GM10847 (cell line): Measurements from ENCODE around the gene KNSTRN.

Experiments used
- POLR2A ChIP-seq: IDR thresholded peaks from 2 replicates; pipeline ENCODE4 v1.6.1; 2011; ENCODE audit not compliant: insufficient read length; ENCODE audit errors: extremely low read depth

KNSTRN gene

DNA sequence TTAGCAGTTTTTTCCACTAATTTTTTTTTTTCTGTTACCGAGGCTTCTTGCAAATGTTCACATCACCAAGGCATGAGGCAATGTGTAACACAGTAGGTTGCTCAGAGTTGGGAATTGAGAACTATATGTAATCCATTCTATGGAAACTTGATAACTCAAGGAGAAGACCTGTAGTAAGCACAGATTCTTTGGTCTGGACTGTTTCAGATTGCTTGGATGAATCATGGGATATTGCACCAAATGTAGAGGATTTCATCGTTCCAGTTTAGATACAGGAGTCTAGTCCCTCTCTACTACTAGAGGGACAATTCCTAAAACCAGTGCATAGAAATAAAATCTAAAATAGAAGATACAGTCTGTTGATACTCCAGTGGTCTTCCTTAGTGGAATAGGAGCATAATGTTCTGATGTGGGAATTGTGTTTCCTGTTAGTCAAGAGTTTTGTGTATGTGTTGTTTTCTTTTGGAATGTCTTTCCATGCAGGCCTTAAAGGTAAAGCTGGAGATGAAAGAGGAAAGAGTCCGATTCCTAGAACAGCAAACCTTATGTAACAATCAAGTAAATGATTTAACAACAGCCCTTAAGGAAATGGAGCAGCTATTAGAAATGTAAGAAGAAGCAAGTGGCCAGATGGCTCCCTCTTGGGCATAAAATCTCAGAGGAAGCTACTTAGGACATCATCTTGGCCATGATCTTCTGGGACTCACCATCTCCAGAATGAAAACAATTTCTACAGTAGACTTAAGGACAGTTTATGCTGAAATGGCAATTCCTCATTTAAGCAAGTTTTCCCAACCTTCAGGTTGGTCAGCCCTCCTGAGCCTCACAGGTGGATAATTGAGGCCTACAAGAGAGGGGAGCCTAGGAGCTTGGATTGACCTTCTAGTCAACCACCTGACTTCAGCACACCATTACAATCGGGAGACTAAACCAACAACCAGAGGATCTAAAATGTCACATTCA is 10.7 kb downstream of the KNSTRN start:
- no peak for TF ChIP-seq POLR2A

DNA sequence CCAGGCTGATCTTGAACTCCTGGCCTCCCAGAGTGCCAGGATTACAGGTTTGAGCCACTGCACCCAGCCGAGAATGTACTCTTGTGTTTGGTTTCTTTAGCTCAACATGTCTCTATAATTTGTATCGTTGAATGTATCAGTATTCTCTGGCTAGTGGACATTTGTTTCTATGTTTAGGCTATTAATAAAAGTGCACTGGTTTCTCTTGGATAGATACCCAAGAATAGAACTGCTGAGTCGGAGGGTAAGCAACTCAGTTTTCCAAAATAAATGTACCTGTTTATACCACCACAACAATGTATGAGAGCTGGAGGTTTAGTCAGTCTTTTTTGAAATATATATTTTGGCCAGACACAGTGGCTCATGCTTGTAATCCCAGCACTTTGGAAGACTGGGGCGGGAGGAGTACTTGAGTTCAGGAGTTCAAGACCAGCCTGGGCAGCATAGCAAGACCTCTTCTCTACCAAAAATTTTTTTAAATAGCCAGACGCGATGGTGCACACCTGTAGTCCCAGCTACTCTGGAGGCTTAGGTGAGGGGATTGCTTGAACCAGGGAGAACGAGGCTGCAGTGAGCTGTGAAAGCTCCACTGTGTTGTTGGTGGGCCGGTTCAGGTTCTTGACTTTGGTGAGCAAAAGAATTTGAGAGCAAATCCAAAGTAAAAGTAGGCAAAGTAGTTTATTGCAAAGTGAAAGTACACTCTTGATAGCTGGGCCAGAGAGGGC is 15.3 kb downstream of the KNSTRN start:
- no peak for TF ChIP-seq POLR2A

DNA sequence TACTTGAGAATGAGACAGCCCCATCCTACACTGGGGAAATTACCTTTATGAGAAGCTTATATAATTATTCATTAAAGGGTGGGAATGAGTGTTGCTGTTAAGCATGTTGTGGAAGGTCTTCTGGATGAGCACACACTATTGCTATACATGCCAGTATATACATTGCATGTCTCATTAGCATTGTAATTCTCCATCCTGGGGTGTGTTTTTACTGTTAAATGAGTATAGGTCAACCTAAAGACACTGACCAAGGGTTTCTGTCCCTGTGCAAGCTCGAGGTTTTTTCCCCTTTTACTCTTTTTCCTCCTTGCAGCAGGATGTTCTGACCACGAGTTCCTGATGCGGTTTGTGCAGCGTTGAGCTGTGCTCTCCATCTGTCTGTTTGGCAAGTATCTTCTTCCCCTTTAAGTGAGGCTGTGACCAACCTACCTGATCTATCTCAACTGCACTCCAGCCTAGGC is 15.9 kb downstream of the KNSTRN start:
- TF ChIP-seq POLR2A: no peak

- TF ChIP-seq POLR2A: no peak
Observed at GRCh38 chr15:40399370-40399769, 16.8 kb downstream of the KNSTRN start.

GRCh38 chr15:40405501-40406381 is 23.2 kb downstream of the KNSTRN start, which contains the start of gene IVD:
TSS of gene IVD (plus strand) at chr15:40405795. CDS start at chr15:40405828, 33 bp downstream.
- TF ChIP-seq POLR2A: peak; percentile 85

GRCh38 chr15:40407330-40407990 is 24.9 kb downstream of the KNSTRN start:
- TF ChIP-seq POLR2A: no peak

DNA sequence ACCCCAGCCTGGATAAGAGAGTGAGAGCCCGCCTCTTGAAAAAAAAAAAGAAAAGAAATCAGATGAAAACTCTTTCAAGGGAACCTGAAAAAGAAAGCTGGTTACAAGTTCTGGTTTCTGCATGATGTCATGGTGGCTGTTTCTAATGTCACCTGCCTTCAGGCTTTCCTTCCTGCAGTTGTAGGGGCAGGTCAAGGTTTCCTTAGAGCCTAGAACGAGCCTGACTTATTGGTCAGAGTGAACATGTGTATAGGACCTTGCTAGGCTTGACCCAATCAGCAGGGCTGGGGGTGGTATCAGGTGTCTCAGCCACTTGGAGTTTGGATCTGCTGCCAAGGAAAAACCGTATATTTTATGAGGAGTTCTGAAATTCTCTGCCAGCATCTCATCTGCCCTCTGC is 26.8 kb downstream of the KNSTRN start:
- no peak for TF ChIP-seq POLR2A

DNA sequence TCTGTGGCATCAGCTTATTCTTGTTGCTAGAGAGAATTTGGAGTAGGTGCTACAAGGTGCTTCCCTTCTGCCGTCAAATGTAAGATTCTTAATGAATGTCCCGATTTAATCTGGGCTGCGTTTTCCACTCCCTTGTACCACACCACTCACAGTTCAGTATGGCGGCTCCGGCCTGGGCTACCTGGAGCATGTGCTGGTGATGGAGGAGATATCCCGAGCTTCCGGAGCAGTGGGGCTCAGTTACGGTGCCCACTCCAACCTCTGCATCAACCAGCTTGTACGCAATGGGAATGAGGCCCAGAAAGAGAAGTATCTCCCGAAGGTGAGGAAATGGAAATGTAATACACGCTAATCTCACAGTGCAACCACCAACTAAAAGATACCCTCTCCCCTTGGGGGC is 28.0 kb downstream of the KNSTRN start:
- TF ChIP-seq POLR2A: no peak

DNA sequence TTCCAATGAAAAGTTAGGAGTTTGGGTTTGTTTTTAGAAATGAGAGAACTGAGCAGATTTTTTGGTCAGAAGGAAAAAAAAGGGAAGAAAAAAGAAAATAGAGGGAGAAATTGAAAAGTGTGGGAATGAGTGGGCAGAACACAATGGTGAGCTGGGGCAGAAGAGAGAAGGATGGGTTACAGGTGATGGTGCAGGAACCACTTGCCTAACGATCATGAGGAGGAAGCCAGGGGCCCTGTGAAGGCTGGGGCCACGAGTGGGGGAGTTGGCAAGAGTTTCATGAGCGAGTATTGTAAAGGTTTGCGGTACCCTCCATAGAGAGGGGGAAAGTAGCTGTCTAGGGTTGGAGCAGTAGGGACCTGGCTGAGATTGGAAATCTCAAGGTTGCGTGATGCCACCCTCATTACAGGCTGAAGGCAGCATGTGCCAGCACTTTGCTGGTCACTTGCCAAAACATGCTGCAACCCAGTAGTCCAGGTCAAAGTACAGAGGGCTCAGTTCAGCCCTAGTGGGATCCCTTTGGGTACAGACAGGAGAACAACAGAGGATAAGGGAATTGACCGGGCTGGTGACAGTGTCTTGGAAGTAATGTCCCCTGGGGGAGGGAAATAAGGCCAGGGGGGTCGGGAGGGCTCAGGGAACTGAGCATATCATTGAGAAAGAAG is 29.7 kb downstream of the KNSTRN start:
- TF ChIP-seq POLR2A: no peak

GRCh38 chr15:40413036-40413435 is 30.5 kb downstream of the KNSTRN start:
- no peak for TF ChIP-seq POLR2A

- TF ChIP-seq POLR2A: no peak
Observed at GRCh38 chr15:40414816-40415215, 32.3 kb downstream of the KNSTRN start.

DNA sequence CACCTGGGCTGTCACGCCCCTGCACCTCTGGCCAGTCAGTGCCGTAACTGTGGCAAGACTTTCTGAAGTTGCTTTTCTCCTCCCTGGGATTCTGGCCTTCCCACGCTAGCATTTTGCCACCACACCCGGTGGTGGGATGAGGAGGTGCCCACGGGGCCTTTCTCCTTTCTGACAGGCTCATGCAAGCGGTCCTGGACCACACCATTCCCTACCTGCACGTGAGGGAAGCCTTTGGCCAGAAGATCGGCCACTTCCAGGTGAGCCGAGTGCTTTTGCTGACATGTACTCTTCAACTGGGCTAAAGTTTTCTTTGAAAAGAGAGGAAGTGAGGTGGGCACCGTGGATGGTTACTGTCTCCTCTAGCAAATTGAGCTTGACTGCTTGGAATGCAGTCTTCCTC is 32.7 kb downstream of the KNSTRN start:
- no peak for TF ChIP-seq POLR2A

GRCh38 chr15:40416056-40416455 is 33.5 kb downstream of the KNSTRN start:
- TF ChIP-seq POLR2A: no peak

- TF ChIP-seq POLR2A: no peak
Observed at GRCh38 chr15:40418126-40418525, 35.6 kb downstream of the KNSTRN start.
